H9 (cell line): ENCODE results near the gene IFT122. TPM values are rescaled to one million over a fixed set of nuclear protein-coding genes. Genes with fewer than 3 reads are reported as not detected.

ENCODE experiments used
- DNase-seq: peaks from one replicate; pipeline ENCODE4 v3.0.0-alpha.2; 2017
- H2AFZ ChIP-seq: one replicate; pipeline ENCODE4 v1.6.1; 2013; ENCODE audit warnings: mild to moderate bottlenecking, low read length, control low read depth, moderate library complexity
- H2AK5ac ChIP-seq: 2 replicates; pipeline ENCODE4 v1.6.1; 2013; ENCODE audit warnings: low read length, control low read depth, mixed read lengths; ENCODE audit not compliant: insufficient read length
- H2BK120ac ChIP-seq: one replicate; pipeline ENCODE4 v1.6.1; 2013; ENCODE audit warnings: low read depth, mild to moderate bottlenecking, low read length, control low read depth, inconsistent platforms; ENCODE audit not compliant: poor library complexity, severe bottlenecking
- H2BK12ac ChIP-seq: 2 replicates; pipeline ENCODE4 v1.6.1; 2013; ENCODE audit warnings: low read length, control low read depth, mixed read lengths, low read depth; ENCODE audit not compliant: insufficient read length
- H2BK15ac ChIP-seq: 2 replicates; pipeline ENCODE4 v1.6.1; 2013; ENCODE audit warnings: low read depth, low read length, control low read depth
- H2BK20ac ChIP-seq: one replicate; pipeline ENCODE4 v1.6.1; 2013; ENCODE audit warnings: low read depth, mild to moderate bottlenecking, low read length, control low read depth, inconsistent platforms; ENCODE audit not compliant: poor library complexity, severe bottlenecking
- H2BK5ac ChIP-seq: 2 replicates; pipeline ENCODE4 v1.6.1; 2013; ENCODE audit warnings: low read length, control low read depth, mixed read lengths; ENCODE audit not compliant: insufficient read length
- H3K14ac ChIP-seq: 2 replicates; pipeline ENCODE4 v1.6.1; 2013; ENCODE audit warnings: low read length, control low read depth; ENCODE audit not compliant: insufficient read depth
- H3K18ac ChIP-seq: 2 replicates; pipeline ENCODE4 v1.6.1; 2013; ENCODE audit warnings: low read depth, mild to moderate bottlenecking, mixed read lengths, low read length, control low read depth; ENCODE audit not compliant: insufficient read length
- H3K23ac ChIP-seq: 2 replicates; pipeline ENCODE4 v1.6.1; 2013; ENCODE audit warnings: low read length, control low read depth, mixed read lengths, low read depth; ENCODE audit not compliant: insufficient read length
- H3K23me2 ChIP-seq: 2 replicates; pipeline ENCODE4 v1.6.1; 2013; ENCODE audit warnings: low read depth, mild to moderate bottlenecking, mixed read lengths, low read length, control low read depth; ENCODE audit not compliant: insufficient read length, poor library complexity, severe bottlenecking
- H3K27ac ChIP-seq: 2 replicates; pipeline ENCODE4 v1.5.1; 2013; ENCODE audit warnings: low read length, control low read depth, mixed read lengths, low read depth; ENCODE audit not compliant: insufficient read length
- H3K27me3 ChIP-seq: 2 replicates; pipeline ENCODE4 v1.6.1; 2013; ENCODE audit warnings: low read length, control low read depth, inconsistent platforms; ENCODE audit not compliant: insufficient read depth
- H3K4ac ChIP-seq: 2 replicates; pipeline ENCODE4 v1.6.1; 2013; ENCODE audit warnings: low read depth, mild to moderate bottlenecking, control low read depth, inconsistent platforms, low read length, moderate library complexity
- H3K4me1 ChIP-seq: 2 replicates; pipeline ENCODE4 v1.6.1; 2013; ENCODE audit warnings: low read length, control low read depth, inconsistent platforms; ENCODE audit not compliant: insufficient read depth
- H3K4me2 ChIP-seq: 2 replicates; pipeline ENCODE4 v1.6.1; 2013; ENCODE audit warnings: low read length, control low read depth, mixed read lengths; ENCODE audit not compliant: insufficient read length, insufficient read depth
- H3K56ac ChIP-seq: 2 replicates; pipeline ENCODE4 v1.6.1; 2013; ENCODE audit warnings: low read depth, mild to moderate bottlenecking, mixed read lengths, low read length, control low read depth; ENCODE audit not compliant: insufficient read length
- H3K79me1 ChIP-seq: 2 replicates; pipeline ENCODE4 v1.6.1; 2013; ENCODE audit warnings: low read depth, mild to moderate bottlenecking, moderate library complexity, low read length, control low read depth, inconsistent platforms; ENCODE audit not compliant: insufficient read depth, poor library complexity, severe bottlenecking
- H3K79me2 ChIP-seq: 2 replicates; pipeline ENCODE4 v1.6.1; 2013; ENCODE audit warnings: low read length, control low read depth, inconsistent platforms; ENCODE audit not compliant: insufficient read depth
- H3K9ac ChIP-seq: 2 replicates; pipeline ENCODE4 v1.6.1; 2013; ENCODE audit warnings: low read length, control low read depth, mixed read lengths; ENCODE audit not compliant: insufficient read length; ENCODE audit errors: extremely low read depth
- H3K9me3 ChIP-seq: one replicate; pipeline ENCODE4 v1.6.1; 2013; ENCODE audit warnings: low read depth, low read length, inconsistent platforms; ENCODE audit not compliant: control insufficient read depth
- H3T11ph ChIP-seq: one replicate; pipeline ENCODE4 v1.6.1; 2013; ENCODE audit warnings: mild to moderate bottlenecking, low read length, control low read depth, inconsistent platforms
- H4K20me1 ChIP-seq: one replicate; pipeline ENCODE4 v1.6.1; 2013; ENCODE audit not compliant: control insufficient read depth, insufficient read length, insufficient read depth
- H4K5ac ChIP-seq: 2 replicates; pipeline ENCODE4 v1.6.1; 2013; ENCODE audit warnings: low read depth, mild to moderate bottlenecking, mixed read lengths, low read length, control low read depth; ENCODE audit not compliant: insufficient read length
- H4K8ac ChIP-seq: replicated peaks from 2 replicates; pipeline ENCODE4 v1.6.1; 2013; ENCODE audit warnings: low read length, control low read depth, mixed read lengths, low read depth; ENCODE audit not compliant: insufficient read length
- H4K91ac ChIP-seq: 2 replicates; pipeline ENCODE4 v1.6.1; 2013; ENCODE audit warnings: low read depth, mild to moderate bottlenecking, moderate library complexity, mixed read lengths, low read length, control low read depth; ENCODE audit not compliant: insufficient read length
- H3K27ac Mint-ChIP-seq, 3 experiments: 2 replicates in 2 of 3; 3 replicates in 1 of 3; pipeline ENCODE4 v1.8.0; 2020 to 2021; ENCODE audit warnings: mixed read lengths in 3 of 3, mild to moderate bottlenecking in 1 of 3, moderate library complexity in 1 of 3
- H3K27me3 Mint-ChIP-seq: 2 replicates; pipeline ENCODE4 v1.8.0; 2021; ENCODE audit warnings: low read depth, mild to moderate bottlenecking, moderate library complexity, mixed read lengths
- H3K36me3 Mint-ChIP-seq, 3 experiments: 2 replicates in 2 of 3; 3 replicates in 1 of 3; pipeline ENCODE4 v1.8.0; 2020 to 2021; ENCODE audit warnings: low read depth in 3 of 3, mixed read lengths in 3 of 3; ENCODE audit not compliant: insufficient read depth in 1 of 3
- H3K4me1 Mint-ChIP-seq, 2 experiments: 2 replicates each; pipeline ENCODE4 v1.8.0; 2020; ENCODE audit warnings: mixed read lengths in 2 of 2
- H3K4me3 Mint-ChIP-seq, 2 experiments: 2 replicates in 1 of 2; 3 replicates in 1 of 2; pipeline ENCODE4 v1.8.0; 2020 to 2021; ENCODE audit warnings: mild to moderate bottlenecking in 2 of 2, mixed read lengths in 2 of 2, moderate library complexity in 1 of 2
- H3K9me3 Mint-ChIP-seq, 2 experiments: 2 replicates in 1 of 2; 3 replicates in 1 of 2; pipeline ENCODE4 v1.8.0; 2020; ENCODE audit warnings: mild to moderate bottlenecking in 2 of 2, mixed read lengths in 2 of 2, moderate library complexity in 1 of 2
- CTCF ChIP-seq: fragments of 200-600 bp; sonication (generic); conservative IDR thresholded peaks from 3 replicates; pipeline ENCODE4 v1.8.0; 2021; ENCODE audit warnings: antibody characterized with exemption, mild to moderate bottlenecking
- WGBS: extraction: QIAGEN DNeasy Blood & Tissue Kit; methylation state at CpG from one replicate; pipeline ENCODE4 v1.1.7; 2013; ENCODE audit warnings: missing lambda C conversion rate, low lambda C conversion rate, mixed read lengths; ENCODE audit not compliant: insufficient read length; ENCODE audit errors: extremely low coverage; 5-methylcytosine and 5-hydroxymethylcytosine counted together
- total RNA-seq: library from RNA; stranded (reverse); gene quantifications from 2 replicates; pipeline ENCODE4 v1.2.1, GENCODE V29; 2021

IFT122 gene
- total RNA-seq, 1 experiment from 2014 or later: 19.3 TPM

GRCh38 chr3:129561619-129562248 is 121.7 kb downstream of the IFT122 start:
- H3K18ac ChIP-seq: no peak overlapping the region
- H2AFZ ChIP-seq: no peak overlapping the region
- H3K4ac ChIP-seq: no peak overlapping the region
- no peaks in the 10 kb centered on the region for H4K20me1 ChIP-seq
- H4K5ac ChIP-seq: no peak overlapping the region
- WGBS: no CpG with 5 or more reads among the region's 18 CpGs
- H3K4me1 ChIP-seq: no peaks in the 10 kb centered on the region; the same call in 1 of the 2 replicates
- H2BK120ac ChIP-seq: no peak overlapping the region
- H3K56ac ChIP-seq: no peak overlapping the region
- no peak overlapping the region for H3T11ph ChIP-seq
- no peak for DNase-seq
- H3K79me2 ChIP-seq: no peaks in the 10 kb centered on the region
- Mint-ChIP-seq H3K9me3 (no peaks in the 10 kb centered on the region), H3K27me3 (no peaks in the 10 kb centered on the region), H3K27ac (peak overlapping the region in 1 of 3 experiments; percentile 44; a peak in 1 of 7 replicates), H3K4me3 (no peak overlapping the region), H3K4me1 (peaks cover 18 to 28% of the 10 kb centered on the region in 2 experiments), H3K36me3 (peaks cover 0 to 23% (median 3%) of the 10 kb centered on the region in 3 experiments; a peak in 3 of 7 replicates)
- H3K79me1 ChIP-seq: no peaks in the 10 kb centered on the region
- H3K9ac ChIP-seq: no peak overlapping the region
- no peak overlapping the region for H4K91ac ChIP-seq
- no peaks in the 10 kb centered on the region for H3K9me3 ChIP-seq
- no peak overlapping the region for H2BK20ac ChIP-seq
- no peak overlapping the region for H2BK12ac ChIP-seq
- H3K27me3 ChIP-seq: no peaks in the 10 kb centered on the region
- no peak overlapping the region for H3K23ac ChIP-seq
- no peak overlapping the region for H2BK5ac ChIP-seq
- H2AK5ac ChIP-seq: no peak overlapping the region
- no peaks in the 10 kb centered on the region for H3K23me2 ChIP-seq
- H4K8ac ChIP-seq: no peak overlapping the region
- H3K27ac ChIP-seq: no peak overlapping the region
- no peak for TF ChIP-seq CTCF
- H3K14ac ChIP-seq: no peak overlapping the region
- no peak overlapping the region for H3K4me2 ChIP-seq
- no peak overlapping the region for H2BK15ac ChIP-seq
